A673 (cell line): ENCODE measurements around the gene LHPP.

ENCODE experiments used
- EZH2 ChIP-seq: fragments of 200-600 bp; sonication (generic); IDR thresholded peaks from 2 replicates; pipeline ENCODE4 v1.6.1; 2017; ENCODE audit warnings: borderline replicate concordance, low read depth, mild to moderate bottlenecking, mixed read lengths, antibody characterized with exemption, low read length; ENCODE audit not compliant: poor library complexity, severe bottlenecking
- TF ChIP-seq, protein P1 (sequence below): fragments of 300-800, 200-600 bp; sonication (generic); conservative IDR thresholded peaks from 2 replicates; pipeline ENCODE4 v1.5.1; 2017; ENCODE audit warnings: low read depth, mild to moderate bottlenecking, antibody characterized with exemption, low read length, moderate library complexity, mixed read lengths

DNA sequence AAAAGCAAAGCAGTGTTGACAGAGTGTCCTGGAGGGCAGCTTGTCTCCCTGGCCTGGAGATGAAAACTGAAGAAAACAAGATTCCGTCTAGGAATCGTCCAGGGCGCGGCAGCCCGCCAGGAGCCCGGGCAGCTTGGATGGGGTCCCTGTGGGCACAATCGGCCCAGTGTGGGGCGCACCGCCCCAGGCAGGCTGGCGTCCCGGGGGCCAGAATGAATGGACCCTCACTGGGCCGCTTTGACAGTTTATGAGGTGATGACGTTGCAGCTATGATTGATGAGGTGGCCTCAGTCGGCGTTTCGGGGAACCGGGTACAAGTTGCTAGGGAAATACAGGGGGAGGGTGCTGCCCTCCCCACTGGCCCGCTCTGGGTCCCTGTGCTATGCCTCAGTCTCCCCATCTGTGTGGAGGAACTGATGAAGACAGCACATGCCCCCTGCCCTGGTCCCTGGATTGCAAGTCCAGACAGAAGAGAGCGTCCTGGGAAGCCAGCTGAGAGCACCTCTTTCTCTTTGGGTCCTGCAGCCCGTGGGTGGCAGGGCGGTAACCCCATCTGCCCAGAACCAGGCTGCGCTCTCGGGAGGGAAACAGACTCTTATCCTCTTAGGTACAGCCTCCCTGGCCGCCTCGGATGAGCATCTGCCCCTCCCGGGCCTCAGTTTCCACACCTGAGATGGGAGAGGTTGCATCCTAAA, 131.3 kb downstream of the LHPP start:
- TF ChIP-seq, protein P1, sequence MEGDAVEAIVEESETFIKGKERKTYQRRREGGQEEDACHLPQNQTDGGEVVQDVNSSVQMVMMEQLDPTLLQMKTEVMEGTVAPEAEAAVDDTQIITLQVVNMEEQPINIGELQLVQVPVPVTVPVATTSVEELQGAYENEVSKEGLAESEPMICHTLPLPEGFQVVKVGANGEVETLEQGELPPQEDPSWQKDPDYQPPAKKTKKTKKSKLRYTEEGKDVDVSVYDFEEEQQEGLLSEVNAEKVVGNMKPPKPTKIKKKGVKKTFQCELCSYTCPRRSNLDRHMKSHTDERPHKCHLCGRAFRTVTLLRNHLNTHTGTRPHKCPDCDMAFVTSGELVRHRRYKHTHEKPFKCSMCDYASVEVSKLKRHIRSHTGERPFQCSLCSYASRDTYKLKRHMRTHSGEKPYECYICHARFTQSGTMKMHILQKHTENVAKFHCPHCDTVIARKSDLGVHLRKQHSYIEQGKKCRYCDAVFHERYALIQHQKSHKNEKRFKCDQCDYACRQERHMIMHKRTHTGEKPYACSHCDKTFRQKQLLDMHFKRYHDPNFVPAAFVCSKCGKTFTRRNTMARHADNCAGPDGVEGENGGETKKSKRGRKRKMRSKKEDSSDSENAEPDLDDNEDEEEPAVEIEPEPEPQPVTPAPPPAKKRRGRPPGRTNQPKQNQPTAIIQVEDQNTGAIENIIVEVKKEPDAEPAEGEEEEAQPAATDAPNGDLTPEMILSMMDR: no peak
- TF ChIP-seq EZH2: no peak
